H1 (cell line): Measurements from ENCODE around the gene MLN. TPM values are rescaled to one million over a fixed set of nuclear protein-coding genes. Genes with fewer than 3 reads are reported as not detected.

Experiments used
- CTCF ChIA-PET: fragments of 300-600 bp; sonication (Branson Sonifier 250); formaldehyde crosslinking; loops from one replicate; lab custom pipeline; 2021; ENCODE audit not compliant: partially characterized antibody; lab: Charles Lee
- POLR2A ChIA-PET: fragments of 300-600 bp; sonication (Branson Sonifier 250); formaldehyde crosslinking; loops from one replicate; lab custom pipeline; 2021; ENCODE audit warnings: inconsistent platforms; ENCODE audit not compliant: partially characterized antibody; lab: Charles Lee
- DNase-seq, 2 experiments: peaks; one replicate each; pipeline versions ENCODE4 v3.0.0 to v3.0.0-alpha.2; 2010 to 2022; ENCODE audit warnings: low spot score in 2 of 2, low read depth in 1 of 2, mixed read lengths in 1 of 2
- FAIRE-seq: peaks from 2 replicates; lab custom pipeline; 2011; peaks lifted over from hg19 to GRCh38; lab: Jason Lieb, UNC
- H2AFZ ChIP-seq: 2 replicates; pipeline ENCODE4 v1.8.1; 2012; ENCODE audit warnings: low read length, inconsistent platforms
- H2AK5ac ChIP-seq: 2 replicates; pipeline ENCODE4 v1.6.1; 2013; ENCODE audit warnings: low read depth, low read length
- H2BK120ac ChIP-seq: replicated peaks from 2 replicates; pipeline ENCODE3; 2013; ENCODE audit warnings: low read depth, low read length, inconsistent platforms
- H2BK12ac ChIP-seq: 2 replicates; pipeline ENCODE4 v1.6.1; 2013; ENCODE audit warnings: low read depth, low read length
- H2BK15ac ChIP-seq: 2 replicates; pipeline ENCODE4 v1.6.1; 2013; ENCODE audit warnings: low read length
- H2BK20ac ChIP-seq: 2 replicates; pipeline ENCODE4 v1.6.1; 2013; ENCODE audit warnings: low read length
- H2BK5ac ChIP-seq: 2 replicates; pipeline ENCODE4 v1.6.1; 2013; ENCODE audit warnings: low read depth, low read length
- H3K14ac ChIP-seq: 2 replicates; pipeline ENCODE4 v1.6.1; 2013; ENCODE audit warnings: inconsistent platforms; ENCODE audit not compliant: insufficient read length
- H3K18ac ChIP-seq: 2 replicates; pipeline ENCODE4 v1.6.1; 2013; ENCODE audit warnings: low read length; ENCODE audit errors: extremely low read depth
- H3K23ac ChIP-seq: 2 replicates; pipeline ENCODE4 v1.6.1; 2013; ENCODE audit warnings: inconsistent platforms; ENCODE audit not compliant: insufficient read length
- H3K23me2 ChIP-seq: 2 replicates; pipeline ENCODE4 v1.6.1; 2013; ENCODE audit warnings: low read depth, low read length
- H3K27ac ChIP-seq: 2 replicates; pipeline ENCODE4 v1.6.1; 2011; ENCODE audit warnings: low read depth, low read length, inconsistent platforms
- H3K27me3 ChIP-seq, 4 experiments: replicated peaks in 1 of 4; 1 replicate in 1 of 4; 2 replicates in 3 of 4; pipeline versions ENCODE4 v1.6.1 to v1.8.1; 2011 to 2013; ENCODE audit warnings: low read length in 3 of 4, mild to moderate bottlenecking in 3 of 4, inconsistent platforms in 2 of 4, mixed read lengths in 2 of 4, moderate library complexity in 1 of 4; ENCODE audit not compliant: control insufficient read depth in 3 of 4, insufficient read depth in 3 of 4; ENCODE audit errors: extremely low read depth in 1 of 4
- H3K36me3 ChIP-seq, 4 experiments: 2 replicates each; pipeline versions ENCODE4 v1.6.1 to v1.8.1; 2011 to 2013; ENCODE audit warnings: mild to moderate bottlenecking in 4 of 4, low read length in 3 of 4, moderate library complexity in 2 of 4, control low read depth in 1 of 4, inconsistent platforms in 1 of 4; ENCODE audit not compliant: insufficient read depth in 4 of 4, control insufficient read depth in 2 of 4
- H3K4ac ChIP-seq: replicated peaks from 2 replicates; pipeline ENCODE3; 2013; ENCODE audit warnings: low read length, low read depth, mixed read lengths, inconsistent platforms; ENCODE audit not compliant: insufficient read length
- H3K4me1 ChIP-seq, 4 experiments: replicated peaks in 1 of 4; 1 replicate in 1 of 4; 2 replicates in 3 of 4; pipeline versions ENCODE4 v1.6.1 to v1.8.1; 2011 to 2013; ENCODE audit warnings: low read length in 3 of 4, inconsistent platforms in 2 of 4, mixed read lengths in 1 of 4; ENCODE audit not compliant: insufficient read depth in 4 of 4, control insufficient read depth in 3 of 4
- H3K4me2 ChIP-seq, 2 experiments: 2 replicates each; pipeline versions ENCODE4 v1.6.1 to v1.8.1; 2011 to 2013; ENCODE audit warnings: low read depth in 2 of 2, low read length in 2 of 2, control low read depth in 1 of 2, inconsistent platforms in 1 of 2, mild to moderate bottlenecking in 1 of 2; ENCODE audit not compliant: insufficient read depth in 1 of 2
- H3K4me3 ChIP-seq, 4 experiments: fragments of 200-600, 300-600 bp in 1 of 4; sonication (generic), shearing (Covaris generic), sonication (Bioruptor Twin) in 1 of 4; 2 replicates each; pipeline versions ENCODE4 v1.5.1 to v1.8.1; 2011 to 2016; ENCODE audit warnings: low read length in 4 of 4, low read depth in 3 of 4, control low read depth in 2 of 4, inconsistent platforms in 2 of 4, mild to moderate bottlenecking in 2 of 4, mixed read lengths in 1 of 4, moderate library complexity in 1 of 4; ENCODE audit not compliant: insufficient read depth in 2 of 4; ENCODE audit errors: extremely low read depth in 1 of 4
- H3K56ac ChIP-seq: replicated peaks from 2 replicates; pipeline ENCODE3; 2013; ENCODE audit warnings: low read depth, mild to moderate bottlenecking, mixed read lengths, low read length, inconsistent platforms; ENCODE audit not compliant: insufficient read length
- H3K79me1 ChIP-seq: 2 replicates; pipeline ENCODE4 v1.6.1; 2013; ENCODE audit warnings: low read depth, low read length, control low read depth
- H3K79me2 ChIP-seq, 2 experiments: 2 replicates each; pipeline versions ENCODE4 v1.6.1 to v1.8.1; 2012 to 2013; ENCODE audit warnings: low read length in 2 of 2, mild to moderate bottlenecking in 2 of 2, inconsistent platforms in 1 of 2; ENCODE audit not compliant: insufficient read depth in 2 of 2, control insufficient read depth in 1 of 2
- H3K9ac ChIP-seq, 4 experiments: replicated peaks in 1 of 4; 1 replicate in 1 of 4; 2 replicates in 3 of 4; pipeline versions ENCODE4 v1.6.1 to v1.8.1; 2011 to 2013; ENCODE audit warnings: low read depth in 3 of 4, low read length in 3 of 4, control low read depth in 2 of 4, mild to moderate bottlenecking in 2 of 4, moderate library complexity in 2 of 4, inconsistent platforms in 1 of 4; ENCODE audit errors: extremely low read depth in 1 of 4
- H3K9me3 ChIP-seq, 2 experiments: 2 replicates each; pipeline versions ENCODE4 v1.6.1 to v1.8.1; 2012 to 2013; ENCODE audit warnings: mild to moderate bottlenecking in 2 of 2, moderate library complexity in 2 of 2, control low read depth in 1 of 2, inconsistent platforms in 1 of 2, low read depth in 1 of 2, low read length in 1 of 2, mixed read lengths in 1 of 2; ENCODE audit not compliant: insufficient read depth in 2 of 2
- H4K20me1 ChIP-seq, 2 experiments: replicated peaks in 1 of 2; 2 replicates each; pipeline versions ENCODE3 to v1.8.1; 2011 to 2013; ENCODE audit warnings: inconsistent platforms in 2 of 2, low read length in 2 of 2, mild to moderate bottlenecking in 1 of 2; ENCODE audit not compliant: insufficient read depth in 2 of 2, control insufficient read depth in 1 of 2
- H4K5ac ChIP-seq: 2 replicates; pipeline ENCODE4 v1.6.1; 2013; ENCODE audit warnings: low read length, low read depth, mixed read lengths, inconsistent platforms; ENCODE audit not compliant: insufficient read length
- H4K8ac ChIP-seq: 2 replicates; pipeline ENCODE4 v1.8.0; 2013; ENCODE audit warnings: mild to moderate bottlenecking, moderate library complexity, low read length, inconsistent platforms; ENCODE audit not compliant: insufficient read depth; ENCODE audit errors: extremely low read depth
- H4K91ac ChIP-seq: replicated peaks from 2 replicates; pipeline ENCODE3; 2013; ENCODE audit warnings: low read length, mixed read lengths, inconsistent platforms; ENCODE audit not compliant: insufficient read length
- ASH2L ChIP-seq: fragments of 200-600, 300-600 bp; sonication (generic); IDR thresholded peaks from one replicate; pipeline ENCODE4 v1.7.1; 2017; ENCODE audit warnings: low read length
- CEBPB ChIP-seq: IDR thresholded peaks from 2 replicates; pipeline ENCODE4 v1.6.1; 2012; ENCODE audit warnings: low read depth, low read length
- CTCF ChIP-seq, 3 experiments: IDR thresholded peaks; 1 replicate in 2 of 3; 2 replicates in 1 of 3; pipeline versions ENCODE4 v1.5.1 to v1.6.1; 2011; ENCODE audit warnings: low read length in 3 of 3, mild to moderate bottlenecking in 3 of 3, inconsistent platforms in 2 of 3, low read depth in 1 of 3, moderate library complexity in 1 of 3; ENCODE audit not compliant: insufficient read depth in 1 of 3; ENCODE audit errors: control extremely low read depth in 1 of 3
- HDAC2 ChIP-seq, 2 experiments: fragments of 300-600 bp in 1 of 2; sonication (generic) in 1 of 2; IDR thresholded peaks; 2 replicates each; pipeline ENCODE4 v1.6.1; 2011 to 2012; ENCODE audit warnings: low read depth in 2 of 2, low read length in 2 of 2, mild to moderate bottlenecking in 2 of 2, moderate library complexity in 2 of 2, borderline replicate concordance in 1 of 2, inconsistent platforms in 1 of 2
- MAFK ChIP-seq: IDR thresholded peaks from 2 replicates; pipeline ENCODE4 v1.6.1; 2012; ENCODE audit warnings: low read depth, mild to moderate bottlenecking, improper control_type of control experiment, low read length
- POLR2AphosphoS5 ChIP-seq: IDR thresholded peaks from 2 replicates; pipeline ENCODE4 v1.6.1; 2011; ENCODE audit warnings: low read depth, low read length
- RNF2 ChIP-seq: fragments of 200-900, 300-1000 bp; sonication (generic); IDR thresholded peaks from 2 replicates; pipeline ENCODE4 v1.7.1; 2016; ENCODE audit warnings: borderline replicate concordance, low read depth, mild to moderate bottlenecking, antibody characterized with exemption, low read length; ENCODE audit not compliant: poor library complexity, severe bottlenecking; ENCODE audit errors: missing control alignments
- RXRA ChIP-seq: IDR thresholded peaks from 2 replicates; pipeline ENCODE4 v1.6.1; 2011; ENCODE audit warnings: low read depth, mild to moderate bottlenecking, low read length, moderate library complexity; ENCODE audit not compliant: insufficient read depth
- SP1 ChIP-seq: IDR thresholded peaks from 2 replicates; pipeline ENCODE4 v1.6.1; 2011; ENCODE audit warnings: low read depth, low read length
- WGBS, 2 experiments: shearing (Covaris generic) in 1 of 2; methylation state at CpG; one replicate each; pipeline versions ENCODE4 v1.1.6 to v1.1.7; 2013 to 2015; ENCODE audit warnings: low lambda C conversion rate in 2 of 2, mixed read lengths in 2 of 2, inconsistent platforms in 1 of 2, low coverage in 1 of 2, missing lambda C conversion rate in 1 of 2; ENCODE audit not compliant: insufficient replicate concordance in 2 of 2, insufficient coverage in 1 of 2, insufficient read length in 1 of 2; ENCODE audit errors: extremely low coverage in 1 of 2, missing lambda C conversion rate in 1 of 2; 5-methylcytosine and 5-hydroxymethylcytosine counted together
- polyA plus RNA-seq, 7 experiments: library from polyadenylated mRNA; depleted of rRNA in 3 of 7; stranded (reverse) in 5 of 7; unstranded in 2 of 7; fragments of >200 nt in 5 of 7; fragments of 200-250 nt in 2 of 7; gene quantifications; 1 replicate in 5 of 7; 2 replicates in 1 of 7; 4 replicates in 1 of 7; pipeline versions ENCODE4 v1.2.1 to v1.2.3, GENCODE V29; 2011 to 2013; ENCODE audit warnings: missing spikeins in 2 of 7, mixed read lengths in 2 of 7
- total RNA-seq: library from RNA; stranded (reverse); fragmentation: NEBNext Ultra II Directional; extraction: Animal tissue kit (Norgen Biotek cat#: 25700); gene quantifications from 2 replicates; pipeline ENCODE4 v1.2.1, GENCODE V29; 2021

The MLN gene
- total and polyA plus RNA-seq, 2 of the 8 experiments (the other 6 are each of a cell fraction or from before 2014, with no cell fraction given) = not detected

- Histone ChIP-seq H3K4me1 (peaks cover 7 to 35% (median 23%) of the 10 kb centered on the region in 4 experiments), H4K8ac (peak overlapping the region; percentile 28; the same call in 1 of the 2 replicates), H3K79me1 (no peaks in the 10 kb centered on the region), H3K23me2 (no peaks in the 10 kb centered on the region), H3K14ac (no peak overlapping the region), H3K27me3 (no peaks in the 10 kb centered on the region; a peak in 1 of 7 replicates), H3K9ac (no peak overlapping the region), H2BK120ac (peak overlapping the region; percentile 87), H3K56ac (no peak overlapping the region), H2BK5ac (peak overlapping the region; percentile 94; the same call in 1 of the 2 replicates), H3K79me2 (no peaks in the 10 kb centered on the region), H2BK15ac (0 out of 2 replicates have a peak overlapping the region, but pooled peaks have one; percentile 36), H3K36me3 (no peaks in the 10 kb centered on the region), H3K27ac (no peak overlapping the region), H3K4me2 (no peak overlapping the region), H2AK5ac (0 out of 2 replicates have a peak overlapping the region, but pooled peaks have one; percentile 49), H3K23ac (no peak overlapping the region), H2BK12ac (peak overlapping the region; percentile 96; the same call in 1 of the 2 replicates), H2AFZ (no peak overlapping the region), H3K9me3 (no peaks in the 10 kb centered on the region), H4K5ac (peak overlapping the region; percentile 48), H3K18ac (peak overlapping the region; percentile 94), H4K20me1 (no peaks in the 10 kb centered on the region), H3K4ac (peak overlapping the region; percentile 40), H2BK20ac (peak overlapping the region; percentile 97; the same call in 1 of the 2 replicates), H3K4me3 (no peak overlapping the region), H4K91ac (peak overlapping the region; percentile 98)
- DNase-seq = peak in 1 of 2 experiments; percentile 59
- WGBS, 2 experiments = 74% methylated on average over 10 of the region's 13 CpGs; no CpG with 5 or more reads in 1 of the 2 experiments
- FAIRE-seq = no peak
- ChIA-PET POLR2A (interaction anchor here (2.8 kb wide), 1 partner anchor 25 kb away, joined by 14 read pairs; no protein-coding TSS in a partner anchor), CTCF (interaction anchor here (0.6 to 12.0 kb wide), 37 partner anchors 8 to 410 kb away, joined by 3 to 171 read pairs (median 4); partner anchors contain the start of gene UQCC2)
- TF ChIP-seq POLR2AphosphoS5 (no peak), SP1 (no peak), RNF2 (no peak), RXRA (no peak), CEBPB (no peak), ASH2L (no peak), HDAC2 (IDR thresholded peaks at IDR 0.05; ENCODE audit: borderline replicate concordance in 1 of 2, low read depth in 2 of 2, low read length in 2 of 2) (no peak), CTCF (IDR thresholded peaks at IDR 0.05; ENCODE audit: control extremely low read depth in 1 of 3, insufficient read depth in 1 of 3, low read depth in 1 of 3, low read length in 3 of 3) (no peak), MAFK (no peak)
These were observed 58.8 kb downstream of the MLN start for GRCh38 chr6:33744895-33745546.
